GM18873 (cell line): ENCODE results near the gene DRD5.
"Not testable (repeated sequence)": the region's sequence is repeated elsewhere in the genome, so short reads cannot be mapped to it uniquely, and the experiment has no call there.

Experiments used
- ATAC-seq: cut with Tn5 transposase; IDR thresholded peaks from one replicate; pipeline ENCODE4 v1.9.1; 2021; ENCODE audit warnings: mild to moderate bottlenecking, moderate library complexity, moderate number of reproducible peaks; ENCODE audit not compliant: unreplicated experiment, low FRiP score

The DRD5 gene

GRCh38 chr4:9781343-9782135, at the start of gene DRD5:
DRD5 (plus strand) TSS chr4:9781634; CDS start chr4:9782030, 396 bp downstream.
- no peak for ATAC-seq

GRCh38 chr4:9732256-9732655, 49.2 kb upstream of the DRD5 start:
- ATAC-seq, result not testable (repeated sequence)

GRCh38 chr4:9735515-9735914, 45.9 kb upstream of the DRD5 start:
- no peak for ATAC-seq

- not testable (repeated sequence) for ATAC-seq
Observed at GRCh38 chr4:9737280-9737679, 44.2 kb upstream of the DRD5 start.

GRCh38 chr4:9743789-9744188, 37.6 kb upstream of the DRD5 start:
- not testable (repeated sequence) for ATAC-seq

- no peak for ATAC-seq
Observed at GRCh38 chr4:9745782-9746181, 35.7 kb upstream of the DRD5 start.

GRCh38 chr4:9758641-9759317, 22.7 kb upstream of the DRD5 start:
- ATAC-seq, result no peak

- no peak for ATAC-seq
Observed at GRCh38 chr4:9762823-9763475, 18.5 kb upstream of the DRD5 start.

GRCh38 chr4:9764155-9764696, 17.2 kb upstream of the DRD5 start:
- no peak for ATAC-seq

GRCh38 chr4:9765091-9765490, 16.3 kb upstream of the DRD5 start:
- no peak for ATAC-seq

GRCh38 chr4:9769321-9769720, 12.1 kb upstream of the DRD5 start:
- no peak for ATAC-seq

- ATAC-seq, result no peak
Observed at GRCh38 chr4:9771034-9771433, 10.4 kb upstream of the DRD5 start.

- ATAC-seq, result no peak
Observed at GRCh38 chr4:9773471-9773870, 8.0 kb upstream of the DRD5 start.

- ATAC-seq, result no peak
Observed at GRCh38 chr4:9782136-9782436, 652 bp downstream of the DRD5 start.

- ATAC-seq, result not testable (repeated sequence)
Observed at GRCh38 chr4:9785891-9786290, 4.5 kb downstream of the DRD5 start.

GRCh38 chr4:9792381-9792780, 10.9 kb downstream of the DRD5 start:
- ATAC-seq, result no peak

GRCh38 chr4:9796641-9797040, 15.2 kb downstream of the DRD5 start:
- ATAC-seq, result not testable (repeated sequence)

GRCh38 chr4:9800848-9801247, 19.4 kb downstream of the DRD5 start:
- no peak for ATAC-seq

GRCh38 chr4:9804918-9805317, 23.5 kb downstream of the DRD5 start:
- no peak for ATAC-seq

GRCh38 chr4:9808077-9808476, 26.6 kb downstream of the DRD5 start:
- no peak for ATAC-seq

GRCh38 chr4:9811806-9812205, 30.4 kb downstream of the DRD5 start:
- ATAC-seq, result no peak
